C4-2B (cell line): ENCODE results near the gene PHPT1.
"Not testable (repeated sequence)": the region's sequence is repeated elsewhere in the genome, so short reads cannot be mapped to it uniquely, and the experiment has no call there.

ENCODE experiments used
- H3K27ac ChIP-seq: fragments of 450-650 bp; 2 replicates; pipeline ENCODE4 v1.5.1; 2017
- CTCF ChIP-seq: fragments of 450-650 bp; conservative IDR thresholded peaks from 2 replicates; pipeline ENCODE4 v1.5.1; 2017; ENCODE audit warnings: mild to moderate bottlenecking
- ZFX ChIP-seq: fragments of 450-650 bp; IDR thresholded peaks from 2 replicates; pipeline ENCODE4 v1.6.1; 2017

The PHPT1 gene

GRCh38 chr9:136865768-136866103, 16.5 kb downstream of the PHPT1 start:
- TF ChIP-seq ZFX (no peak), CTCF (no peak)
- H3K27ac ChIP-seq = peak overlapping the region; percentile 96

- peak overlapping the region; percentile 96 for H3K27ac ChIP-seq
These were observed 17.8 kb downstream of the PHPT1 start for GRCh38 chr9:136866898-136867421.

GRCh38 chr9:136867480-136867879, 18.3 kb downstream of the PHPT1 start:
- no peak overlapping the region for H3K27ac ChIP-seq
- TF ChIP-seq CTCF (no peak), ZFX (no peak)

GRCh38 chr9:136867917-136868316, 18.7 kb downstream of the PHPT1 start:
- TF ChIP-seq ZFX (no peak), CTCF (no peak)
- no peak overlapping the region for H3K27ac ChIP-seq

GRCh38 chr9:136868644-136869043, 19.4 kb downstream of the PHPT1 start:
- TF ChIP-seq ZFX = no peak
- no peak for TF ChIP-seq CTCF
- no peak overlapping the region for H3K27ac ChIP-seq

- not testable (repeated sequence) for H3K27ac ChIP-seq
These were observed 20.4 kb downstream of the PHPT1 start for GRCh38 chr9:136869611-136870010.

- TF ChIP-seq CTCF = no peak
- no peak for TF ChIP-seq ZFX
- no peak overlapping the region for H3K27ac ChIP-seq
These were observed 25.9 kb downstream of the PHPT1 start for GRCh38 chr9:136875155-136875554.

- H3K27ac ChIP-seq = no peak overlapping the region
- TF ChIP-seq ZFX (no peak), CTCF (no peak)
These were observed 27.3 kb downstream of the PHPT1 start for GRCh38 chr9:136876476-136876875.

- no peak overlapping the region for H3K27ac ChIP-seq
- TF ChIP-seq ZFX (no peak), CTCF (no peak)
These were observed 31.4 kb downstream of the PHPT1 start for GRCh38 chr9:136880651-136881050.
